PC-3 (cell line): ENCODE measurements around the gene MED17.

Source experiments
- CTCF ChIP-seq: fragments of 300-600 bp; sonication (generic); conservative IDR thresholded peaks from 2 replicates; pipeline ENCODE4 v1.5.1; 2017; ENCODE audit warnings: antibody characterized with exemption, low read depth, mild to moderate bottlenecking, low read length
- EZH2 ChIP-seq: fragments of 300-600 bp; sonication (generic); IDR thresholded peaks from one replicate; pipeline ENCODE4 v1.6.1; 2017; ENCODE audit warnings: antibody characterized with exemption, mild to moderate bottlenecking, low read length; ENCODE audit not compliant: unreplicated experiment

GRCh38 chr11:93766504-93766903 is 17.6 kb upstream of the MED17 start:
- TF ChIP-seq CTCF (no peak), EZH2 (no peak)
